Liver (tissue), 9 donors: Measurements from ENCODE around the gene CNGA3. TPM values are rescaled to one million over a fixed set of nuclear protein-coding genes. Genes with fewer than 3 reads are reported as not detected.

ENCODE experiments used
- DNase-seq: peaks from one replicate; pipeline ENCODE4 v3.0.0-alpha.2; 2017; ENCODE audit warnings: low spot score
- H3K27ac ChIP-seq, 2 donors: one replicate each; pipeline ENCODE4 v1.7.0; 2013; ENCODE audit warnings: inconsistent platforms in 2 of 2, low read length in 2 of 2, control low read depth in 1 of 2, low read depth in 1 of 2, mild to moderate bottlenecking in 1 of 2
- H3K27me3 ChIP-seq, 4 donors: one replicate each; pipeline versions ENCODE4 v1.6.1 to v1.7.0; 2013; ENCODE audit warnings: low read length in 3 of 4, inconsistent platforms in 1 of 4, mild to moderate bottlenecking in 1 of 4, moderate library complexity in 1 of 4; ENCODE audit not compliant: control insufficient read depth in 4 of 4, insufficient read depth in 4 of 4
- H3K36me3 ChIP-seq, 4 donors: one replicate each; pipeline versions ENCODE4 v1.6.1 to v1.7.0; 2013; ENCODE audit warnings: low read length in 3 of 4, mild to moderate bottlenecking in 3 of 4, low read depth in 1 of 4, moderate library complexity in 1 of 4; ENCODE audit not compliant: control insufficient read depth in 4 of 4, insufficient read depth in 3 of 4
- H3K4me1 ChIP-seq, 4 donors: one replicate each; pipeline versions ENCODE4 v1.6.1 to v1.7.0; 2013; ENCODE audit warnings: low read length in 3 of 4, mild to moderate bottlenecking in 3 of 4, moderate library complexity in 1 of 4; ENCODE audit not compliant: control insufficient read depth in 4 of 4, insufficient read depth in 4 of 4
- H3K4me3 ChIP-seq, 3 donors: one replicate each; pipeline versions ENCODE4 v1.6.1 to v1.7.0; 2013; ENCODE audit warnings: low read length in 3 of 3, control low read depth in 1 of 3, low read depth in 1 of 3, mild to moderate bottlenecking in 1 of 3
- H3K9ac ChIP-seq, 2 donors: one replicate each; pipeline ENCODE4 v1.7.0; 2013; ENCODE audit warnings: low read length in 2 of 2, mild to moderate bottlenecking in 2 of 2, moderate library complexity in 2 of 2, control low read depth in 1 of 2, low read depth in 1 of 2
- H3K9me3 ChIP-seq, 4 donors: one replicate each; pipeline versions ENCODE4 v1.6.1 to v1.7.0; 2013; ENCODE audit warnings: low read length in 3 of 4; ENCODE audit not compliant: control insufficient read depth in 4 of 4
- ATF3 ChIP-seq: IDR thresholded peaks from 2 replicates; pipeline ENCODE4 v1.6.1; 2016; ENCODE audit warnings: antibody characterized with exemption
- CTCF ChIP-seq: fragments of 150-350 bp; IDR thresholded peaks from 2 replicates; pipeline ENCODE4 v1.5.1; 2017; ENCODE audit warnings: improper control_type of control experiment, low read depth, low read length; ENCODE audit not compliant: missing input control
- EGR1 ChIP-seq, 2 donors: IDR thresholded peaks; 2 replicates each; pipeline ENCODE4 v1.6.1; 2016 to 2018; ENCODE audit warnings: antibody characterized with exemption in 2 of 2, low read depth in 2 of 2
- FOXA1 ChIP-seq: IDR thresholded peaks from 2 replicates; pipeline ENCODE4 v1.6.1; 2016; ENCODE audit warnings: antibody characterized with exemption
- FOXA2 ChIP-seq: IDR thresholded peaks from 2 replicates; pipeline ENCODE4 v1.6.1; 2016; ENCODE audit warnings: antibody characterized with exemption
- GABPA ChIP-seq, 2 donors: IDR thresholded peaks in 1 of 2; conservative IDR thresholded peaks in 1 of 2; 2 replicates each; pipeline ENCODE4 v1.6.1; 2016; ENCODE audit warnings: antibody characterized with exemption in 2 of 2, mild to moderate bottlenecking in 1 of 2, moderate library complexity in 1 of 2
- HNF4A ChIP-seq, 2 donors: conservative IDR thresholded peaks; 2 replicates each; pipeline ENCODE4 v1.6.1; 2016; ENCODE audit warnings: antibody characterized with exemption in 2 of 2, mild to moderate bottlenecking in 2 of 2
- HNF4G ChIP-seq: IDR thresholded peaks from 2 replicates; pipeline ENCODE4 v1.6.1; 2016; ENCODE audit warnings: antibody characterized with exemption
- JUND ChIP-seq, 2 donors: IDR thresholded peaks; 2 replicates each; pipeline ENCODE4 v1.6.1; 2016; ENCODE audit warnings: antibody characterized with exemption in 2 of 2
- NR2F2 ChIP-seq: IDR thresholded peaks from 2 replicates; pipeline ENCODE4 v1.6.1; 2016; ENCODE audit warnings: antibody characterized with exemption
- REST ChIP-seq: IDR thresholded peaks from 2 replicates; pipeline ENCODE4 v1.6.1; 2016; ENCODE audit warnings: antibody characterized with exemption, mild to moderate bottlenecking
- RXRA ChIP-seq, 2 donors: IDR thresholded peaks; 2 replicates each; pipeline ENCODE4 v1.6.1; 2017 to 2018; ENCODE audit warnings: antibody characterized with exemption in 2 of 2, mild to moderate bottlenecking in 1 of 2
- SP1 ChIP-seq: IDR thresholded peaks from 2 replicates; pipeline ENCODE4 v1.6.1; 2018; ENCODE audit warnings: antibody characterized with exemption, mild to moderate bottlenecking
- TAF1 ChIP-seq: conservative IDR thresholded peaks from 2 replicates; pipeline ENCODE4 v1.6.1; 2016; ENCODE audit warnings: antibody characterized with exemption, mild to moderate bottlenecking
- YY1 ChIP-seq: IDR thresholded peaks from 2 replicates; pipeline ENCODE4 v1.6.1; 2016; ENCODE audit warnings: antibody characterized with exemption, mild to moderate bottlenecking
- ZBTB33 ChIP-seq: IDR thresholded peaks from 2 replicates; pipeline ENCODE4 v1.6.1; 2016; ENCODE audit warnings: antibody characterized with exemption
- WGBS: extraction: QIAGEN DNeasy Blood & Tissue Kit; methylation state at CpG from one replicate; pipeline ENCODE4 v1.1.7; 2013; 5-methylcytosine and 5-hydroxymethylcytosine counted together
- polyA plus RNA-seq, 2 donors: library from polyadenylated mRNA; stranded (reverse) in 1 of 2; unstranded in 1 of 2; fragments of 200-250 nt in 1 of 2; fragments of >200 nt in 1 of 2; fragmentation: Nextera tagmentation in 1 of 2; extraction: Ambion mirVana in 1 of 2; gene quantifications; one replicate each; pipeline versions ENCODE4 v1.2.1 to v1.2.3, GENCODE V29; 2013 to 2015
- total RNA-seq, 2 donors: library from RNA; depleted of rRNA; stranded (reverse); fragments of >200 nt; gene quantifications; one replicate each; pipeline ENCODE4 v1.2.3, GENCODE V29; 2014
- donor health status: healthy.
- donor health status: healthy.
- donor health status: healthy.
- donor health status: healthy.
- donor health status: healthy.

The CNGA3 gene
- total and polyA plus RNA-seq, 4 donors = not detected

GRCh38 chr2:98399140-98399539 is 52.9 kb downstream of the CNGA3 start:
- no peak for DNase-seq
- no peak overlapping the region for H3K27ac ChIP-seq
- no peak for TF ChIP-seq TAF1
- no peak for TF ChIP-seq JUND (IDR thresholded peaks at IDR 0.05)
- no peak for TF ChIP-seq GABPA (IDR thresholded peaks at IDR 0.05 in 1 of 2, conservative IDR thresholded peaks at IDR 0.05 in 1 of 2)
- TF ChIP-seq EGR1 (IDR thresholded peaks at IDR 0.05; ENCODE audit: low read depth in 2 of 2) = no peak
- TF ChIP-seq FOXA2 = no peak
- TF ChIP-seq FOXA1 = no peak
- TF ChIP-seq NR2F2 = no peak
- no peak for TF ChIP-seq SP1
- no peak for TF ChIP-seq HNF4G
- no peak overlapping the region for H3K9ac ChIP-seq
- no peaks in the 10 kb centered on the region for H3K36me3 ChIP-seq
- H3K27me3 ChIP-seq = peaks cover 0 to 10% (median 0%) of the 10 kb centered on the region in 4 donors
- H3K4me1 ChIP-seq = no peaks in the 10 kb centered on the region
- 62% methylated on average over 4 of the region's 4 CpGs for WGBS
- no peaks in the 10 kb centered on the region for H3K9me3 ChIP-seq
- no peak overlapping the region for H3K4me3 ChIP-seq

- H3K9ac ChIP-seq = no peak overlapping the region
- TF ChIP-seq TAF1 (no peak), NR2F2 (no peak), ZBTB33 (no peak), CTCF (no peak), HNF4G (no peak), ATF3 (no peak), JUND (IDR thresholded peaks at IDR 0.05) (no peak), EGR1 (IDR thresholded peaks at IDR 0.05; ENCODE audit: low read depth in 2 of 2) (no peak), RXRA (IDR thresholded peaks at IDR 0.05) (no peak), FOXA2 (no peak), HNF4A (conservative IDR thresholded peaks at IDR 0.05) (no peak), YY1 (no peak), REST (no peak), FOXA1 (no peak)
- H3K4me1 ChIP-seq = no peaks in the 10 kb centered on the region
- H3K36me3 ChIP-seq = no peaks in the 10 kb centered on the region
- H3K9me3 ChIP-seq = no peaks in the 10 kb centered on the region
- H3K27ac ChIP-seq = no peak overlapping the region
- no peak for DNase-seq
- H3K4me3 ChIP-seq = no peak overlapping the region
- peaks cover 0 to 2% (median 0%) of the 10 kb centered on the region in 4 donors for H3K27me3 ChIP-seq
Measured at GRCh38 chr2:98403878-98404277, 57.6 kb downstream of the CNGA3 start.
